Type B pancreatic cell (in vitro differentiated cells): ENCODE data around the gene MYBPH. TPM values are rescaled to one million over a fixed set of nuclear protein-coding genes. Genes with fewer than 3 reads are reported as not detected.

ENCODE experiments used
- DNase-seq: peaks from one replicate; pipeline ENCODE4 v3.0.0; 2021; ENCODE audit warnings: mixed read lengths; ENCODE audit not compliant: unreplicated experiment; ENCODE audit errors: extremely low spot score
- H3K27ac Mint-ChIP-seq: 2 replicates; pipeline ENCODE4 v1.8.0; 2021; ENCODE audit warnings: mild to moderate bottlenecking, mixed read lengths
- H3K27me3 Mint-ChIP-seq: 2 replicates; pipeline ENCODE4 v1.8.0; 2021; ENCODE audit warnings: mixed read lengths
- H3K36me3 Mint-ChIP-seq: 2 replicates; pipeline ENCODE4 v1.8.0; 2021; ENCODE audit warnings: mixed read lengths
- H3K4me1 Mint-ChIP-seq: one replicate; pipeline ENCODE4 v1.8.0; 2021; ENCODE audit warnings: mixed read lengths; ENCODE audit not compliant: unreplicated experiment
- H3K4me3 Mint-ChIP-seq: 2 replicates; pipeline ENCODE4 v1.8.0; 2021; ENCODE audit warnings: mild to moderate bottlenecking, mixed read lengths
- H3K9me3 Mint-ChIP-seq: 2 replicates; pipeline ENCODE4 v1.8.0; 2021; ENCODE audit warnings: mixed read lengths
- CTCF ChIP-seq: fragments of 200-600 bp; sonication (generic); conservative IDR thresholded peaks from 2 replicates; pipeline ENCODE4 v1.5.0; 2021; ENCODE audit warnings: antibody characterized with exemption, mild to moderate bottlenecking
- total RNA-seq: library from RNA; stranded (reverse); gene quantifications from 2 replicates; pipeline ENCODE4 v1.2.1, GENCODE V29; 2021; ENCODE audit warnings: low replicate concordance

MYBPH gene
- total RNA-seq, 1 donor from 2014 or later: 1.6 TPM

GRCh38 chr1:203153051-203153988 is 22.3 kb downstream of the MYBPH start:
- TF ChIP-seq CTCF: no peak
- Mint-ChIP-seq H3K9me3 (no peaks in the 10 kb centered on the region), H3K4me3 (no peak overlapping the region), H3K27me3 (peaks cover 3% of the 10 kb centered on the region), H3K36me3 (no peaks in the 10 kb centered on the region), H3K27ac (no peak overlapping the region), H3K4me1 (peaks cover 56% of the 10 kb centered on the region)
- no peak for DNase-seq

DNA sequence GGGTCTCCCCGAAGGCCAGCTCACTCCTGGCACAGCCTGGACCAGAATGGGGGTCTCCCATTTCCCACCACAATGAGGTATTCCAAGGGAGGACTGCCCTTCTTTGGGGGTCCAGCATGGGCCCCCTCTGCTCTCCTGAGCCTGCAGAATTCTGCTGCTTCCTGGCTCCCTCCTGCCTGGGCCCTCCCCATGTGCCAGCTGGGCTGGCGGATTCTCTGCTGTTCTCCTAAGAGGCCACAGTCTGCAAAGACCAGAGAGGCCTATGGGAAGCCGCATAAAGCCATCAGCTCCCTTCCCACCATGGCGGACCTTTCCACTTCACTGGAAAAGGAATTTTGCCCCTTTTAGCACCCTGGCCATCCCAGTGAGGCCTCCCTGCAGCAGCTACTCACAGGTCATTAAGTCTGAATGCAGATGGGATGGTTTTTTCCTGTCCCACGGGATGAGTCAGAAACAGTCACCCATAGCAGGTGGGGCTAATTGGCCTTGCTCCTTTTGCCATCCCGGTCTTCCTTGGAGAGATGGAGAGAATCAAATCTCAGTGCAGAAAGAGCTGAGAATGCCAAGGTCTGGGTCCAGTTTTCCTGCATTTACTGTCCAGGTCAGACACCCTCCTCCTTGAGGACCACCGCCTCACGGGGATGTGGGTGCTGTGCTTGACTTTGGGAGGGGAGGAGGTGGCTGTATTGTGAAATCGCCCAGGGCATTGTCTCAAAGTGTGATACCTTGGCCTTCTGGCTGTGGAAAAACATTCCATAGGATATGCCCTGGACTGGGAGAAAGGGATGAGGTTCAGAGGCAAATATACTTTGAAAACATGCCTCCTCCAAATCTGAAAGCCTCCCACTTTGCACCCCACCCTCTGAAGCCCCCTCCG is 23.2 kb downstream of the MYBPH start:
- DNase-seq: no peak
- Mint-ChIP-seq H3K4me3 (no peak overlapping the region), H3K9me3 (no peaks in the 10 kb centered on the region), H3K27ac (no peak overlapping the region), H3K36me3 (no peaks in the 10 kb centered on the region), H3K27me3 (peaks cover 3% of the 10 kb centered on the region), H3K4me1 (peaks cover 56% of the 10 kb centered on the region)
- TF ChIP-seq CTCF: no peak

DNA sequence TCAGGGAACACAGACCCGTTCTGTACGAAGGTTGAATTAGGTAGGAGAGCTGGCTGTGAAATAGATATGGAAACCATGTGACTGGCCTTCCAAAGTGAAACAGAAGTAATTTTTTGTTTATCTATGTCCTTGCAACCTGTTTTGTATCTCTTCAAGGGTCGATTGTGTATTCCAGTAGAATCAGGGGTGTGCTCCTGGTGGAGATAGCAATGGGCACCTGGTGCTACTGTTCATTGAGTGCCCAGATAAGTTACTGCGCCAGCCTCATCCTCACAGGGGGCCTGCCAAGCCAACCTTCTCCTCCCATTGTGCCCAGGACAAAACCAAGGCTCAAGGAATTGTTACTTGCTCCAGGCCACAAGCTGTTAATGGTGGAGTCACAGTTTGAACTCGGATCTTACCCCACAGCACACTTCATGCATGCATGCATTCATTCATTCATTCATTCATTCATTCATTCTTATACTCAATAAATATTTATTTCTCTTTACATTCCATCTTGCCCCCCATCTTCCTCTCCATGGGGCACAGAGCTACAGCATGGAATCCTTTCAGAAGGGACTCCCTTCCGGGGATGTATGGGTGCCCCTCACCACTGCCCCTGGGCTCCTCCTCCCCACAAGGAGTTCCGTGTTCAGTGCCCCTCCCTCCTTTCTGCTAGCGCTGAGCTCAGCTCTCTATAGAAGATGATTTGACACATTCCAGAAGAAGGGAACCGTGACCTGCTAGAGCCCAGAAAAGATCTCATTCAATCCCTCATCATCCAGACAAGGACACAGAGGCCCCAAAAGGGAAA is 24.1 kb downstream of the MYBPH start:
- no peak overlapping the region for H3K4me3 Mint-ChIP-seq
- peaks cover 3% of the 10 kb centered on the region for H3K27me3 Mint-ChIP-seq
- peaks cover 56% of the 10 kb centered on the region for H3K4me1 Mint-ChIP-seq
- no peak for TF ChIP-seq CTCF
- H3K27ac Mint-ChIP-seq: no peak overlapping the region
- no peaks in the 10 kb centered on the region for H3K9me3 Mint-ChIP-seq
- DNase-seq: no peak
- no peaks in the 10 kb centered on the region for H3K36me3 Mint-ChIP-seq

- no peaks in the 10 kb centered on the region for H3K9me3 Mint-ChIP-seq
- H3K27me3 Mint-ChIP-seq: peaks cover 3% of the 10 kb centered on the region
- H3K4me3 Mint-ChIP-seq: no peak overlapping the region
- H3K36me3 Mint-ChIP-seq: no peaks in the 10 kb centered on the region
- no peak overlapping the region for H3K27ac Mint-ChIP-seq
- no peak for TF ChIP-seq CTCF
- peaks cover 49% of the 10 kb centered on the region for H3K4me1 Mint-ChIP-seq
- no peak for DNase-seq
Observed at GRCh38 chr1:203150511-203151297, 24.9 kb downstream of the MYBPH start.
